GM21529 (cell line): Measurements from ENCODE around the gene SELPLG.
"Not testable (repeated sequence)": the region's sequence is repeated elsewhere in the genome, so short reads cannot be mapped to it uniquely, and the experiment has no call there.

ENCODE experiments used
- ATAC-seq: cut with Tn5 transposase; IDR thresholded peaks from one replicate; pipeline ENCODE4 v1.9.1; 2021; ENCODE audit not compliant: unreplicated experiment

SELPLG gene

DNA sequence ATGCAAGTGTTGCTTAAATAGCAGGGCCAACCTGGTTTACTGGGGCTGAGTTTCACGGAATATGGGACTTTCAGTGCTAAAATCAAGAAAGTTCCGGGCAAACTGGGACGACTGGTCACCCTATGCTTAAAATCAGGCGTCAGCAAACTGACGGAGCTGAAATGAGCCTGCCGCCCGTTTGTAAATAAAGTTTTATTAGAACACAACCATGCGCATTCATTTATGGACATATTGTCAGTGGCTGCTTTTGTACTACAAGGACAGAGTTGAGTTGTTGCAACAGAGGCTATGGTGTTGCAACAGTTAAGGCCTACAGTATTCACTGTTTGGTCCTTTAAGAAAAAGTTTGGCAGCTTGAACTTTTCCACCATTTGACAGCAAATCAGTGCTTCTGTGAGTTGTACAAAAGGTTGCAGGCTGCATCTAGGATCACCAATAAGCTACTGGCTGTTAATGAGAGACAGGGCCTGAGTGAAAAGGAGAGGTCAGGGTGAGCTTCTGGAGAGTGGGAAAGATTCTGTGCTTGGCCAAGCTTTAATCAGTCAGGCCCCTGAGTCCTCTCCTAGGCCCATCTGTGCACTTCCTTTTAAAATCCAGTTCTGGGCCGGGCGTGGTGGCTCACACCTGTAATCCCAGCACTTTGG, 13.3 kb downstream of the SELPLG start:
- ATAC-seq, result no peak

GRCh38 chr12:108619369-108620160, 14.1 kb downstream of the SELPLG start:
- no peak for ATAC-seq

- not testable (repeated sequence) for ATAC-seq
These were observed 14.8 kb downstream of the SELPLG start for GRCh38 chr12:108618953-108619274.

DNA sequence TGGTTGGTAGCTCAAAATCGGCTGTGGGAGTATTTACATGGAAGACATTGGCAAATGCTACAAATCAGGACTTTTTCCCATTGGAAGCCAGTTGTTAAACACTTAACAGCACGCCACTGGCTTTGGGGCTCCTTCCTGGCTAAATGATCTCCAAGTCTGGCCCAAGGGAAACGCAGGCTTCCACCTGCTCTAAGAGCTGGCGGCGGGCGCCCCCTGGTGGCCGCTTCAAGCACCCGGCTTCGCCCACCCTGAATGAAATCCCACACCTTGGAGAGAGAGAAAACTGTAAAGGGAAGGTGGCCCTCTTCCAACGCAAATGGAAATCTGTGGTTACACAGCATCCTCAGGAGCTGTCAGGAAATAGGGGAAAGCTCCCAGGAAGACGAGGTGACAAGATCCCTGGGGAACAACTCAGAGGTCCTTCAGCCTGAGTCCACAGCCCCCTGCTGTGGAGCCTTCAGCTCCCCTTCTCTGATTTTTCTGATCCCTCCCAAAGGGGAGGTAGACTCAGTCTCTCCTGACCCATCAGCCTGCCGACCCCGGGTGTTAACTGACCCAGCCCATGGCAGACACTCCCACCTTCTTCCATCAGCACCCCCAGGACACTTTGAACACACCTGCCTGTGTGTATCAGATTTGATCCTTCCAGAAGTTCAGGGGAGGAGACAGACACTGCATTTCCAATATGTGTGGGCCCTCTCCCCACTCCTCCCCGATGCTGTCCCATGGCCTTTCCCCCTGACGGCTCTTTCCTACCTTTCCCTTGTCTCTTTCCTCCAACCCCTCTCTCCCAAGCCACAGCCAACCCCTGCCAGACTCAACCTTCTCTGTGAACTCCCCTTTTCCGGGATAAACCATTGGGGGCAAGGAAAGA, 15.4 kb downstream of the SELPLG start:
- peak; percentile 40 for ATAC-seq

GRCh38 chr12:108616941-108617858, 16.5 kb downstream of the SELPLG start:
- peak; percentile 81 for ATAC-seq

DNA sequence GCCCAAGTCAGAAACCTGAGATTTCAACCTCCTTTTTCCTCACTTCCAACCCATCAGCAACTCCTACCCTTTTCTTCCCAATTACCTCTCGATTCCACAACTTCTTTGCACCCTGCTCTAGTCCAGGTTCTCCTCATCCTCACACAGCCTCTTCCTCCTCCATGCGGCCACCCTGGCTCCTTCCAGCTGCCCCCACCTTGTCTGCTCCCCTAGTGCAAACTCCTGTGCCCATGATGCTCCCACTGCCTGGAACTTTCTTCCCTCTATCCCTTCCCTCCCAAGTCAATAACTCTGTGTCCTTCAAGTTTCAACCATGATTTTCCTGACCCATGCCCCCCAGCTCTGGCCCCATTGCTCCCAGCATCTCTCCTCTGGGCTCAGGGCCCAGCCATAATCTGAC, 17.3 kb downstream of the SELPLG start:
- ATAC-seq, result no peak

- ATAC-seq, result no peak
These were observed 17.8 kb downstream of the SELPLG start for GRCh38 chr12:108615918-108616317.

GRCh38 chr12:108614639-108615038, 19.1 kb downstream of the SELPLG start:
- no peak for ATAC-seq

DNA sequence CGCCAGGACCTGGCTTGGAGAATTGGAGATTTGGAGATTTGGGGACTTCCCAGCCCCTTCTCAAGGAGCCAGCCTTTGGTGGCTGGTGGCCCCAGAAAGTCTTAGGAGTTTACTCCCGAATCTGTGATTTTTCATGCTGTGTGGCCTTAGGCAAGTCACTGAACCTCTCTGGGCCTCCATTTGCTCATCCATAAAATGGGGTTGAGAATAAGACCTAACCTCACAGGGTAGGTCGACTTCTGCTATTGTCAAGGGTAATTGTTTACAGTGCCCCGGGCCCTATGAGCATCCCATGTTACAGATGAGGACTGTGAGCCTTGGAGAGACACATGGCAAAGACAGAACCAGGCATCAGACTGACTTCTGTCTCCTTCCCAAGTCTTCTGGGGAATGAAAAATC, 19.7 kb downstream of the SELPLG start:
- no peak for ATAC-seq

GRCh38 chr12:108613548-108613947, 20.1 kb downstream of the SELPLG start:
- no peak for ATAC-seq

DNA sequence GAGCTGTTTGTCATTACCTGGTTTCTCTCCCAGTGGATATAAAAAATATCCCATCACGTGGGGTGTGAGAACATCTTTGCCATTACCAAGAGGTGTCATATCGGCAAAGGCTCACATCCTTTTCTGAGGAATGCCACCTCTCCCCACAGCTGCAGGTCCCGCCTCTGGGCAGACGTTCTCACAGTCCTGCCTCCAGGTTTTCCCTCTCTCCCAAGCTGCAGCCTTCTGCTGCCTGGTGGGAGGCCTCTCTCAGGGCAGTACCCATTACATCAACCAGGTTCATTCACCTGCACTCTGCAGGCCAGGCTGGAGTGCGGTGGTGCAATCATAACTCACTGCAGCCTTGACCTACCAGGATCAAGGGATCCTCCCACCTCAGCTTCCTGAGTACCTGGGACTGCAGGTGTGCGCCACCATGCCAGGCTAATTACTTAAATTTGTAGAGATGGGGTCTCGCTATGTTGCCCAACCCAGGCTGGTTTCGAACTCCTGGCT, 20.9 kb downstream of the SELPLG start:
- ATAC-seq, result no peak

- ATAC-seq, result no peak
These were observed 21.7 kb downstream of the SELPLG start for GRCh38 chr12:108611884-108612415.

DNA sequence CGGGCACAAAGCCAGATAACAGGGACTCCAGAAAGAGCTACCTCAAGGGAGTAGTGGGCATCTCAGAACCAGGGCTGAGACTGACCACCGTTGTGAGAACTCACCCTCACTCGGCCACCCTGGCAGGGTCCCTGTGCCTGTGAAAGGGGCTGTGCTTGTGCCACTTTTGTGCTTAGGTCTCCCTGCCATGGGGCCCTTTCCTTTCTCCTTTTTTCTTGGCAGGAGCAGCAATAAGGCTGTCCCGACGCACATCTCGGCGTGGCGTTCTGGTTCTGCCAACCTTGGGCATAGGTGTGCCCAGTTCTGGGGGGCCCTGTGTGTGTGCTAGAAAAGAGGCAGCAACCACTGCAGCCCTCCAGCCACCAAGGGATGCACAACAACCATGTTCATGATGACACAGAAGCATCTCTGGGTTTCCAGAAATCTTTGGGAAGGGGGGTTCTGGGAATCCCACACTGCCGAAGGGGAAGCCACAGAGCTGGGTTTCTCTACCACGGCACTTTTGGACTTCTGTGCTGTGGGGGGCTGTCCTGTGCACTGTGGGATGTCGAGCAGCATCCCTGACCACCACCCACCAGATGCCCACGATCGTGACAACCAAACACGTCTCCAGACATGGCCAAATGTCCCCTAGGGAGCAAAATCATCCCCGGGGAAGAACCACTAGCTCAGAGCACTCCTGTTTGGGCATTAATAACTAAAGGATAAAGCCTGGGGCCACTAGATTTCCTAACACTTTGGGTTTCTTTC, 22.7 kb downstream of the SELPLG start:
- ATAC-seq, result no peak

DNA sequence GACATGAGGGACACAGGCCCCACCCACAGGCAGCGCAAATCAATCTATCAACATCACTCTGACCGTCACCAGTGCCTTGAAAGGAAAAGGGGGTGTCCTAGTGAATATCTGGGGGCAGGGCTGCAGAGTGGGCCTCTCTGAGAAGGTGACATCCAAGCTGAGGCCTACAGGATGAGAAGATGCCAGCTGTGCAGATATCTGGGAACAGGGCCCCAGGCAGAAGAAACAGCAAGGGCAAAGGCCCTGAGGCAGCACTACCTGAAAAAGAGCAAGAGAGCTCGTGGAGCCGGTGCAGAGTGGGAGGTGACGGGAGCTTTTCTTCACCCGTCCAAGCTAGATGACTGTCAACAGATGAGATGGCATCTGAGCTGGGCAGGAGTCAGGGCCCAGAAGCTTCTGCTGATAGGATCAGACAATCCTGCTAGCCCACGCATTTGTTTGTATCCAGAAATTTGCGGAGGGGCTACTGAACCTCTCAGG, 23.3 kb downstream of the SELPLG start:
- no peak for ATAC-seq

DNA sequence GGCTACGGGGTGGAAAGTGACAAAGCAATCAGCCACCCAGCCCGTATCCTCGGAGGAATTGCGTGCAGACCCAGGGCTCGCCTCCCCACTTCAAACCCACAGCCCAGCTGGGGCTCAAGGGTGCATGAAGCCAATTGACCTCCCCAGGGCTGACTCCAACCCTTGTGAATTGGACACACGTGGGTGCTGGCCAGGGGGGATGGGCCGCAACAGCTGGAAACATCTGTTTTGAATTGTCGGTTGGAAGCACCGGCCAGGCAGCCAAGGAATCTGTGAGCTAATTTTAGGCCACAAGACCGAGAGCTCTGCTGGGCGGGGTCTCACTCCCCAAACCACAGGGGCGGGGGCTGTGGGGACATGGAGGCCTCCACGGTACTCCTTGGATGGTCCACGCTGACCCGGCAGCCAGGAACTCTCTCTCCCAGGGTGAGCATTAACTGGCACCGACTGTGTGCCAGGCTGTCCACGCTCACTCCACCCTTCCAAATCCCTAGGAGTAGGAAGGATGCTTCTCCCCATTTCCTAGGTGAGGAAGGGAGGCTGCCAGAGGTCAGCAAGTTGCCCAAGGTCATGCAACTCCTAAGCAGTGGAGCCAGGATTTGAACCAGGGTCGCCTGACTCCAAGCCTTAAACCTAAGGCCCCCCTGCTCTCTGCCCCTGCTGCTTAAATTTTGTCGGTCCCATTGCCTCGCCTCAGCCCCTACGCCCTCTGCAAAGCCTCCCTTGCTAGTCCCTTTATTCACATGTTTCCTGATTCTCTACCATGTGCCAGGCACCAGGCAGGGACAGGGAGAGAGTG, 24.0 kb downstream of the SELPLG start:
- ATAC-seq, result no peak

- ATAC-seq, result no peak
These were observed 25.1 kb downstream of the SELPLG start for GRCh38 chr12:108608616-108609015.

DNA sequence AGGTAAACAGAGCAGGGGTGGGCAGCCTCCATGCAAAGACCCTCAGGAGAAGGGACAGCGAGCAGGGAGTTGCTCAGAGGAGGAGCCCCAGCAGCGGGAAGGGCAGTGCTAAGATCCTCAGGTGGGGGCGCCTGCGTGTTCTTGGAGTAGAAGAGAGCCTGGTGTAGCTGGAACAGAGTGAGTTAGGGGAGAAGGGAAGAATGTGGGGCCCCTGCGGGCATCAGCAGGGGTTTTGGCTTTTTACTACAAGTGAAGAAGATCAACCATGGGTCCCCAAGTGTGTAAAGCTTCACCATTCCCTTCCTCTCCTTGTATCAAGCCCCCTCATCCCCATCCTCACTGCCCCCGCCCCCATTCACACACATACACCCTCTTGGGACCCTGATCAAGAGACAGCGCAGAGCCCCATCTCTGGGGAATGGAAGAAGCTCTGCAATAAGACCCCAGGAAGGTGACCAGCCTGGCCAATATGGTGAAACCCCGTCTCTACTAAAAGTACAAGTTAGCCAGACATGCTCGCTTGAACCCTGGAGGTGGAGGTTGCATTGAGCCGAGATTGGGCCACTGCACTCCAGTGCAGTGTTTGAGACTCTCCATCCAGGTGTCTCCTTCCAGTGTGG, 25.6 kb downstream of the SELPLG start:
- ATAC-seq, result no peak

DNA sequence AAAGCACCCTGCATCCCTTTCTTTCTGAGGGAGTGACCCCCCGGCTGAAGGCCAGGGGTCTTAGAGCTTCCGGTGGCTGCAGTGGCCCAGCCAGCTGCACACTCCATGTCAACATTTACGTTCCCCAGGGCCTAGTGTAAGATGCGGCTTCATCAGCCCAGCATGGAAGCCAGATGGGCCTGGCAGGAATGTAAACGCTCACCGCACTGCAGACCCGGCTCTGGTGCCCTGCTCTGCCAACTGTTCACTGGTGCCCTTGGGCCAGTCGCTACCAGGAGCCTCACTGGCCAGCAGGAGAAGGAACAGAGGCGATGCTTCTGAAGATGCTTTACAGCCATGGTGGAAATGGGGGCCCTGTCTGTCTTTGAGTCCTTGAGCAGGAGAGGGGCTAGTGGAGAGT, 27.2 kb downstream of the SELPLG start:
- ATAC-seq, result no peak
